ENCODE results near the gene THRB. TPM values are rescaled to one million over a fixed set of nuclear protein-coding genes. Genes with fewer than 3 reads are reported as not detected.
"Not testable (repeated sequence)": the region's sequence is repeated elsewhere in the genome, so short reads cannot be mapped to it uniquely, and the experiment has no call there.

THRB gene
- polyA plus RNA-seq, 1 of the 3 experiments (the other 2 are of a cell fraction), result 0.02 TPM

- TF ChIP-seq CTCF (IDR thresholded peaks at IDR 0.05) (no peak), RAD21 (IDR thresholded peaks at IDR 0.05; ENCODE audit: low read length) (no peak), MEF2A (IDR thresholded peaks at IDR 0.05; ENCODE audit: borderline replicate concordance, low read depth) (no peak), FOSL2 (IDR thresholded peaks at IDR 0.05; ENCODE audit: borderline replicate concordance, low read depth) (no peak), NFIC (IDR thresholded peaks at IDR 0.05; ENCODE audit: borderline replicate concordance) (no peak), YY1 (IDR thresholded peaks at IDR 0.05; ENCODE audit: low read depth) (no peak)
Observed at GRCh38 chr3:24399614-24400013, 95.0 kb downstream of the THRB start (continued).

- H3K4me1 ChIP-seq (ENCODE audit: control insufficient read depth in 1 of 2, insufficient read depth in 2 of 2, low read depth in 1 of 2, low read length in 1 of 2); H3K36me3 ChIP-seq (replicated peaks in 1 of 2; ENCODE audit: control insufficient read depth in 1 of 2, insufficient read depth in 2 of 2, low read length in 1 of 2); H3K4me2 ChIP-seq; DNase-seq; H3K27me3 ChIP-seq (ENCODE audit: insufficient read depth); H3F3A ChIP-seq (replicated peaks; ENCODE audit: insufficient read depth); H3K9ac ChIP-seq; H3K79me2 ChIP-seq (ENCODE audit: insufficient read depth); H2AFZ ChIP-seq (ENCODE audit: low read depth); H3K9me2 ChIP-seq; POLR2A ChIA-PET; H3K9me3 ChIP-seq; CTCF ChIA-PET; H4K20me1 ChIP-seq (ENCODE audit: insufficient read depth); H3K4me3 ChIP-seq (ENCODE audit: low read depth in 2 of 2, low read length in 1 of 2); H3K27ac ChIP-seq (ENCODE audit: low read depth in 2 of 2, low read length in 1 of 2): not testable (repeated sequence)
- WGBS (ENCODE audit: low lambda C conversion rate), result 86% methylated on average over 5 of the region's 5 CpGs
Observed at GRCh38 chr3:24398712-24399111, 95.9 kb downstream of the THRB start.

- Histone ChIP-seq H3K4me2 (no peak overlapping the region), H3K79me2 (ENCODE audit: insufficient read depth) (no peaks in the 10 kb centered on the region), H3K9me2 (no peaks in the 10 kb centered on the region), H3K27me3 (ENCODE audit: insufficient read depth) (no peaks in the 10 kb centered on the region), H3K27ac (ENCODE audit: low read depth in 2 of 2, low read length in 1 of 2) (no peak overlapping the region), H4K20me1 (ENCODE audit: insufficient read depth) (no peaks in the 10 kb centered on the region), H3K4me1 (ENCODE audit: control insufficient read depth in 1 of 2, insufficient read depth in 2 of 2, low read depth in 1 of 2, low read length in 1 of 2) (no peaks in the 10 kb centered on the region), H3K9me3 (no peaks in the 10 kb centered on the region), H2AFZ (ENCODE audit: low read depth) (no peak overlapping the region), H3F3A (replicated peaks; ENCODE audit: insufficient read depth) (no peaks in the 10 kb centered on the region), H3K4me3 (ENCODE audit: low read depth in 2 of 2, low read length in 1 of 2) (no peak overlapping the region), H3K9ac (no peak overlapping the region), H3K36me3 (replicated peaks in 1 of 2; ENCODE audit: control insufficient read depth in 1 of 2, insufficient read depth in 2 of 2, low read length in 1 of 2) (no peaks in the 10 kb centered on the region)
- ChIA-PET POLR2A (no interaction called here), CTCF (no interaction called here)
- DNase-seq, result no peak
- no peak for TF ChIP-seq MAX (IDR thresholded peaks at IDR 0.05; ENCODE audit: low read depth)
- no peak for TF ChIP-seq MEF2A (IDR thresholded peaks at IDR 0.05; ENCODE audit: borderline replicate concordance, low read depth)
- TF ChIP-seq TCF12 (IDR thresholded peaks at IDR 0.05), result no peak
- TF ChIP-seq SIN3A (IDR thresholded peaks at IDR 0.05; ENCODE audit: borderline replicate concordance, low read depth, low read length), result no peak
- TF ChIP-seq TAF1 (IDR thresholded peaks at IDR 0.05; ENCODE audit: borderline replicate concordance, low read depth, low read length), result no peak
- TF ChIP-seq FOSL2 (IDR thresholded peaks at IDR 0.05; ENCODE audit: borderline replicate concordance, low read depth), result no peak
- TF ChIP-seq RCOR1 (IDR thresholded peaks at IDR 0.05; ENCODE audit: low read length), result no peak
- WGBS (ENCODE audit: low lambda C conversion rate), result 57% methylated on average over 4 of the region's 4 CpGs
Observed at GRCh38 chr3:24396338-24396737, 98.3 kb downstream of the THRB start.
